SK-N-SH (cell line): ENCODE measurements around the gene RPGRIP1L. TPM values are rescaled to one million over a fixed set of nuclear protein-coding genes. Genes with fewer than 3 reads are reported as not detected.

Experiments
- CTCF ChIA-PET: fragments of 300-600, 350-600 bp; formaldehyde crosslinking; extraction: SDS; loops from one replicate; lab custom pipeline; 2021; lab: Yijun Ruan, JAX
- POLR2A ChIA-PET: fragments of 350-600 bp; sonication (Branson Sonifier 250); formaldehyde crosslinking; extraction: SDS; loops from one replicate; lab custom pipeline; 2020; ENCODE audit warnings: antibody characterized with exemption, inconsistent platforms; lab: Yijun Ruan, JAX
- DNase-seq: peaks from one replicate; pipeline ENCODE4 v3.0.0; 2012
- H2AFZ ChIP-seq: fragments of 200-600 bp; sonication (generic); 2 replicates; pipeline ENCODE4 v1.8.1; 2016; ENCODE audit warnings: antibody characterized with exemption, mild to moderate bottlenecking, low read depth
- H3F3A ChIP-seq: fragments of 200-600 bp; sonication (generic); replicated peaks from 2 replicates; pipeline ENCODE3; 2016; ENCODE audit warnings: antibody characterized with exemption, mild to moderate bottlenecking; ENCODE audit not compliant: insufficient read depth
- H3K27ac ChIP-seq, 2 experiments: fragments of 200-500 bp in 1 of 2; fragments of 200-600 bp in 1 of 2; sonication (Bioruptor generic) in 1 of 2; sonication (generic), shearing (Covaris generic) in 1 of 2; 2 replicates each; pipeline versions ENCODE4 v1.5.1 to v1.6.1; 2014 to 2016; ENCODE audit warnings: low read depth in 2 of 2, inconsistent platforms in 1 of 2, low read length in 1 of 2, mild to moderate bottlenecking in 1 of 2, mixed read lengths in 1 of 2
- H3K27me3 ChIP-seq: fragments of 200-600 bp; sonication (generic), shearing (Covaris generic); 2 replicates; pipeline ENCODE4 v1.6.1; 2016; ENCODE audit warnings: mixed run types; ENCODE audit not compliant: insufficient read depth
- H3K36me3 ChIP-seq, 2 experiments: fragments of 200-500 bp in 1 of 2; fragments of 200-600 bp in 1 of 2; sonication (Bioruptor generic) in 1 of 2; sonication (generic) in 1 of 2; replicated peaks in 1 of 2; 2 replicates each; pipeline versions ENCODE3 to v1.5.1; 2014 to 2016; ENCODE audit warnings: low read length in 1 of 2, mild to moderate bottlenecking in 1 of 2; ENCODE audit not compliant: insufficient read depth in 2 of 2, control insufficient read depth in 1 of 2
- H3K4me1 ChIP-seq, 2 experiments: fragments of 200-500 bp in 1 of 2; fragments of 200-600 bp in 1 of 2; sonication (Bioruptor generic) in 1 of 2; sonication (generic), shearing (Covaris generic) in 1 of 2; 2 replicates each; pipeline versions ENCODE4 v1.5.1 to v1.6.1; 2014 to 2016; ENCODE audit warnings: low read depth in 1 of 2, low read length in 1 of 2, mixed run types in 1 of 2; ENCODE audit not compliant: insufficient read depth in 2 of 2, control insufficient read depth in 1 of 2
- H3K4me2 ChIP-seq: fragments of 200-600 bp; sonication (generic), shearing (Covaris generic); 2 replicates; pipeline ENCODE4 v1.6.1; 2017; ENCODE audit warnings: mixed run types
- H3K4me3 ChIP-seq, 2 experiments: fragments of 200-500 bp in 1 of 2; fragments of 200-600 bp in 1 of 2; sonication (Bioruptor generic) in 1 of 2; sonication (generic), shearing (Covaris generic) in 1 of 2; 2 replicates each; pipeline versions ENCODE4 v1.5.1 to v1.8.1; 2014 to 2016; ENCODE audit warnings: low read depth in 2 of 2, inconsistent platforms in 1 of 2, low read length in 1 of 2, mild to moderate bottlenecking in 1 of 2, mixed read lengths in 1 of 2, moderate library complexity in 1 of 2
- H3K79me2 ChIP-seq: fragments of 200-600 bp; sonication (generic); 2 replicates; pipeline ENCODE4 v1.8.1; 2017; ENCODE audit warnings: mild to moderate bottlenecking; ENCODE audit not compliant: insufficient read depth
- H3K9ac ChIP-seq: fragments of 200-600 bp; sonication (generic); 2 replicates; pipeline ENCODE4 v1.6.1; 2017; ENCODE audit warnings: mixed run types
- H3K9me2 ChIP-seq: fragments of 200-600 bp; sonication (generic); 2 replicates; pipeline ENCODE4 v1.6.1; 2017; ENCODE audit warnings: mixed run types
- H3K9me3 ChIP-seq: fragments of 200-600 bp; sonication (generic); 2 replicates; pipeline ENCODE4 v1.6.1; 2017; ENCODE audit warnings: mixed run types, mild to moderate bottlenecking, moderate library complexity
- H4K20me1 ChIP-seq: fragments of 200-600 bp; sonication (generic); 2 replicates; pipeline ENCODE4 v1.6.1; 2017; ENCODE audit warnings: mild to moderate bottlenecking, mixed run types; ENCODE audit not compliant: insufficient read depth
- EZH2phosphoT487 ChIP-seq: fragments of 200-600 bp; sonication (generic); IDR thresholded peaks from 2 replicates; pipeline ENCODE4 v1.6.1; 2017; ENCODE audit warnings: low read depth, mixed run types, mild to moderate bottlenecking, antibody characterized with exemption, moderate library complexity, borderline replicate concordance
- FOSL2 ChIP-seq: IDR thresholded peaks from 2 replicates; pipeline ENCODE4 v1.4.0; 2012; ENCODE audit warnings: low read depth, mild to moderate bottlenecking, moderate library complexity, borderline replicate concordance
- GABPA ChIP-seq: IDR thresholded peaks from 2 replicates; pipeline ENCODE4 v1.4.0; 2012; ENCODE audit warnings: low read depth, mild to moderate bottlenecking
- GATA2 ChIP-seq: sonication (generic); formaldehyde crosslinking; IDR thresholded peaks from 2 replicates; pipeline ENCODE4 v1.5.0; 2020; ENCODE audit warnings: mild to moderate bottlenecking, missing genetic modification reagents
- MEF2A ChIP-seq: IDR thresholded peaks from 2 replicates; pipeline ENCODE4 v1.4.0; 2012; ENCODE audit warnings: low read depth, borderline replicate concordance
- RAD21 ChIP-seq: IDR thresholded peaks from 2 replicates; pipeline ENCODE4 v1.6.1; 2012; ENCODE audit warnings: mild to moderate bottlenecking, low read length
- SIN3A ChIP-seq: IDR thresholded peaks from 2 replicates; pipeline ENCODE4 v1.6.1; 2012; ENCODE audit warnings: low read depth, mild to moderate bottlenecking, low read length, moderate library complexity, borderline replicate concordance
- TEAD4 ChIP-seq: IDR thresholded peaks from 2 replicates; pipeline ENCODE4 v1.4.0; 2012; ENCODE audit warnings: mild to moderate bottlenecking, borderline replicate concordance; ENCODE audit not compliant: insufficient read depth
- YY1 ChIP-seq: IDR thresholded peaks from 2 replicates; pipeline ENCODE4 v1.4.0; 2012; ENCODE audit warnings: low read depth, mild to moderate bottlenecking
- WGBS: methylation state at CpG from one replicate; pipeline ENCODE4 v1.1.6; 2017; ENCODE audit warnings: low lambda C conversion rate; 5-methylcytosine and 5-hydroxymethylcytosine counted together
- polyA plus RNA-seq, 3 experiments: library from polyadenylated mRNA; depleted of rRNA; stranded (reverse); fragments of >200 nt; gene quantifications; 2 replicates each; pipeline ENCODE4 v1.2.3, GENCODE V29; 2012
- TF ChIP-seq, protein P1 (sequence below): IDR thresholded peaks from 2 replicates; pipeline ENCODE4 v1.4.0; 2012; ENCODE audit warnings: low read depth, borderline replicate concordance
- TF ChIP-seq, protein P2 (sequence below): IDR thresholded peaks from 2 replicates; pipeline ENCODE4 v1.4.0; 2012; ENCODE audit warnings: low read depth
- TF ChIP-seq, protein P3 (sequence below): fragments of 200-600 bp; sonication (generic); IDR thresholded peaks from 2 replicates; pipeline ENCODE4 v1.6.1; 2017; ENCODE audit warnings: antibody characterized with exemption, mild to moderate bottlenecking, moderate library complexity
- TF ChIP-seq, protein P4 (sequence below): IDR thresholded peaks from 2 replicates; pipeline ENCODE4; 2012
- TF ChIP-seq, protein P5 (sequence below): IDR thresholded peaks from 2 replicates; pipeline ENCODE4 v1.4.0; 2012; ENCODE audit warnings: low read depth, borderline replicate concordance

Gene RPGRIP1L
- polyA plus RNA-seq, 1 of the 3 experiments (the other 2 are of a cell fraction) = 5.7 TPM

DNA sequence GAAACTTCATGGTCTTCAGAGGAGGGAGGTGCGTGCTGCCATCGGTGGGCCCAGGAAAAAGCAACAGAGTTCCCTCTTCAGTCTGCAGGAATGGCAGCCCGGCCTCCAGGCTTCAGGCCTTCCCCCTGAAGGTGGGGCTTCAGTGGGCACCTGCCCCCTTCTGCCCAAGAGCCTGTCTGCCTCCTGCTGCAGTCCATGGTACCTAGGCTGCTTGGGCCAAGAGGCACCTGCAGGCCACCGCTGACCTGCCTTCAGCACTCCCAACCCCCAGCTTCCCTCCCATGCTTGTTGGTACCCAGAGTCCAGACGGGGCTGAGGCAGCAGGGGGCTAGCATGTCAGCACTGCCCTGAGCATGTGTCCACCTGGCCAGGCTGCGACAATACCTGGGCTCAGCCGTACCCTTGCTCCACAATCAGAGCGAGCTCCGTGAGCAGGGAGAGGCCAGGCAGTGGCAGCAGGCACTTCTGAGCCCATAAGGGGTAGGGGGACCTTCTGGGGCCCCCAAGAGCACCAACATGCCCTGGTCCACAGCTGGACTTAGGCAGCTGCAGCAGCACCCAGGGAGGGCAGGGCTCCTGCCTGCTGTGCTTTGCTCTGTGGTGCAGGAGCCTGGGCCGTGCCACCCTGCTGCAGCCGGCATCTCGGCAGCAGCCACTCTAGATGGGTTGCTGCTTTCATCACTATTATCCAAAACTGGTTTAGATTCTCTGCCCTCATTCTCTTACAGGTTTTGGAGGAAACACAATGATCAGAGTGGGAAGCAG is 123.4 kb downstream of the RPGRIP1L start:
- Histone ChIP-seq H4K20me1 (no peaks in the 10 kb centered on the region), H3K4me3 (no peak overlapping the region), H3K9me3 (no peaks in the 10 kb centered on the region), H3K4me2 (no peak overlapping the region), H3K27ac (no peak overlapping the region), H3F3A (no peaks in the 10 kb centered on the region), H3K9ac (no peak overlapping the region), H3K9me2 (no peaks in the 10 kb centered on the region), H2AFZ (no peak overlapping the region), H3K79me2 (no peaks in the 10 kb centered on the region), H3K4me1 (no peaks in the 10 kb centered on the region), H3K27me3 (no peaks in the 10 kb centered on the region), H3K36me3 (no peaks in the 10 kb centered on the region)
- no peak for DNase-seq
- TF ChIP-seq, protein P1, sequence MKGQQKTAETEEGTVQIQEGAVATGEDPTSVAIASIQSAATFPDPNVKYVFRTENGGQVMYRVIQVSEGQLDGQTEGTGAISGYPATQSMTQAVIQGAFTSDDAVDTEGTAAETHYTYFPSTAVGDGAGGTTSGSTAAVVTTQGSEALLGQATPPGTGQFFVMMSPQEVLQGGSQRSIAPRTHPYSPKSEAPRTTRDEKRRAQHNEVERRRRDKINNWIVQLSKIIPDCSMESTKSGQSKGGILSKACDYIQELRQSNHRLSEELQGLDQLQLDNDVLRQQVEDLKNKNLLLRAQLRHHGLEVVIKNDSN = no peak
- TF ChIP-seq GATA2 (CRISPR knock-in tag) (no peak), FOSL2 (no peak)
- CTCF ChIA-PET = no interaction called here
- POLR2A ChIA-PET = no interaction called here
- 73% methylated on average over 5 of the region's 12 CpGs for WGBS

DNA sequence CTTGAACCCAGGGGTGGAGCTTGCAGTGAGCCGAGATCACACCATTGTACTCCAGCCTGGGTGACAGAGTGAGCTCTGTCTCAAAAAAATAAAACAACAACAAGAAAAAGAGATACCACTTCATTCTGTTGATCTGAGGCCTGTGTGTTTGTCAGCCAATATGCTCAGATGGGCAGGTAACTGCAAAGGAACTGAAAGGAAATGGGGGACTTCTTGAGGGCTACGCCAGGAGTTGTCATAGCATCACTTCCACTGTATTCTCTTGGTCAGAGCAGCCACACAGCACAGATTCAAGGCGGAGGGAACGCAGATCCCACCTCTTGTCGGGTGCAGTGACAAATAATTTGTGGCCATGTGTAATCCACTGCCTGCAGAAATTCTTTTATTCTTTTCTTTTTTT is 126.8 kb downstream of the RPGRIP1L start:
- POLR2A ChIA-PET = no interaction called here
- Histone ChIP-seq H2AFZ (no peak overlapping the region), H3K79me2 (no peaks in the 10 kb centered on the region), H4K20me1 (no peaks in the 10 kb centered on the region), H3K4me3 (no peak overlapping the region), H3K4me1 (no peaks in the 10 kb centered on the region), H3K27me3 (no peaks in the 10 kb centered on the region), H3K9me2 (no peaks in the 10 kb centered on the region), H3K36me3 (no peaks in the 10 kb centered on the region)
- DNase-seq = no peak
- WGBS = 63% methylated on average over 5 of the region's 5 CpGs
- TF ChIP-seq, protein P2, sequence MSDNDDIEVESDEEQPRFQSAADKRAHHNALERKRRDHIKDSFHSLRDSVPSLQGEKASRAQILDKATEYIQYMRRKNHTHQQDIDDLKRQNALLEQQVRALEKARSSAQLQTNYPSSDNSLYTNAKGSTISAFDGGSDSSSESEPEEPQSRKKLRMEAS = no peak
- TF ChIP-seq YY1 (no peak), TEAD4 (no peak), SIN3A (no peak), MEF2A (no peak), RAD21 (no peak), EZH2phosphoT487 (no peak), GABPA (no peak)
- TF ChIP-seq, protein P3, sequence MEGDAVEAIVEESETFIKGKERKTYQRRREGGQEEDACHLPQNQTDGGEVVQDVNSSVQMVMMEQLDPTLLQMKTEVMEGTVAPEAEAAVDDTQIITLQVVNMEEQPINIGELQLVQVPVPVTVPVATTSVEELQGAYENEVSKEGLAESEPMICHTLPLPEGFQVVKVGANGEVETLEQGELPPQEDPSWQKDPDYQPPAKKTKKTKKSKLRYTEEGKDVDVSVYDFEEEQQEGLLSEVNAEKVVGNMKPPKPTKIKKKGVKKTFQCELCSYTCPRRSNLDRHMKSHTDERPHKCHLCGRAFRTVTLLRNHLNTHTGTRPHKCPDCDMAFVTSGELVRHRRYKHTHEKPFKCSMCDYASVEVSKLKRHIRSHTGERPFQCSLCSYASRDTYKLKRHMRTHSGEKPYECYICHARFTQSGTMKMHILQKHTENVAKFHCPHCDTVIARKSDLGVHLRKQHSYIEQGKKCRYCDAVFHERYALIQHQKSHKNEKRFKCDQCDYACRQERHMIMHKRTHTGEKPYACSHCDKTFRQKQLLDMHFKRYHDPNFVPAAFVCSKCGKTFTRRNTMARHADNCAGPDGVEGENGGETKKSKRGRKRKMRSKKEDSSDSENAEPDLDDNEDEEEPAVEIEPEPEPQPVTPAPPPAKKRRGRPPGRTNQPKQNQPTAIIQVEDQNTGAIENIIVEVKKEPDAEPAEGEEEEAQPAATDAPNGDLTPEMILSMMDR = no peak
- TF ChIP-seq, protein P4, sequence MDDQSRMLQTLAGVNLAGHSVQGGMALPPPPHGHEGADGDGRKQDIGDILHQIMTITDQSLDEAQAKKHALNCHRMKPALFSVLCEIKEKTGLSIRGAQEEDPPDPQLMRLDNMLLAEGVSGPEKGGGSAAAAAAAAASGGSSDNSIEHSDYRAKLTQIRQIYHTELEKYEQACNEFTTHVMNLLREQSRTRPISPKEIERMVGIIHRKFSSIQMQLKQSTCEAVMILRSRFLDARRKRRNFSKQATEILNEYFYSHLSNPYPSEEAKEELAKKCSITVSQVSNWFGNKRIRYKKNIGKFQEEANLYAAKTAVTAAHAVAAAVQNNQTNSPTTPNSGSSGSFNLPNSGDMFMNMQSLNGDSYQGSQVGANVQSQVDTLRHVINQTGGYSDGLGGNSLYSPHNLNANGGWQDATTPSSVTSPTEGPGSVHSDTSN = no peak
- TF ChIP-seq, protein P5, sequence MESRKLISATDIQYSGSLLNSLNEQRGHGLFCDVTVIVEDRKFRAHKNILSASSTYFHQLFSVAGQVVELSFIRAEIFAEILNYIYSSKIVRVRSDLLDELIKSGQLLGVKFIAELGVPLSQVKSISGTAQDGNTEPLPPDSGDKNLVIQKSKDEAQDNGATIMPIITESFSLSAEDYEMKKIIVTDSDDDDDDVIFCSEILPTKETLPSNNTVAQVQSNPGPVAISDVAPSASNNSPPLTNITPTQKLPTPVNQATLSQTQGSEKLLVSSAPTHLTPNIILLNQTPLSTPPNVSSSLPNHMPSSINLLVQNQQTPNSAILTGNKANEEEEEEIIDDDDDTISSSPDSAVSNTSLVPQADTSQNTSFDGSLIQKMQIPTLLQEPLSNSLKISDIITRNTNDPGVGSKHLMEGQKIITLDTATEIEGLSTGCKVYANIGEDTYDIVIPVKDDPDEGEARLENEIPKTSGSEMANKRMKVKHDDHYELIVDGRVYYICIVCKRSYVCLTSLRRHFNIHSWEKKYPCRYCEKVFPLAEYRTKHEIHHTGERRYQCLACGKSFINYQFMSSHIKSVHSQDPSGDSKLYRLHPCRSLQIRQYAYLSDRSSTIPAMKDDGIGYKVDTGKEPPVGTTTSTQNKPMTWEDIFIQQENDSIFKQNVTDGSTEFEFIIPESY = no peak
- TF ChIP-seq, all 33 proteins: peak for 0
- CTCF ChIA-PET = no interaction called here
- no peak overlapping the region for H3K27ac ChIP-seq
- no peaks in the 10 kb centered on the region for H3F3A ChIP-seq
- no peaks in the 10 kb centered on the region for H3K9me3 ChIP-seq
- no peak overlapping the region for H3K4me2 ChIP-seq
- no peak overlapping the region for H3K9ac ChIP-seq
